Measurements from ENCODE around the gene TNS2. TPM values are rescaled to one million over a fixed set of nuclear protein-coding genes. Genes with fewer than 3 reads are reported as not detected.

TNS2 gene
- total and polyA plus RNA-seq, 2 of the 13 experiments (the other 11 are each of a cell fraction or from before 2014, with no cell fraction given): 8.9 to 20.4 TPM

DNA sequence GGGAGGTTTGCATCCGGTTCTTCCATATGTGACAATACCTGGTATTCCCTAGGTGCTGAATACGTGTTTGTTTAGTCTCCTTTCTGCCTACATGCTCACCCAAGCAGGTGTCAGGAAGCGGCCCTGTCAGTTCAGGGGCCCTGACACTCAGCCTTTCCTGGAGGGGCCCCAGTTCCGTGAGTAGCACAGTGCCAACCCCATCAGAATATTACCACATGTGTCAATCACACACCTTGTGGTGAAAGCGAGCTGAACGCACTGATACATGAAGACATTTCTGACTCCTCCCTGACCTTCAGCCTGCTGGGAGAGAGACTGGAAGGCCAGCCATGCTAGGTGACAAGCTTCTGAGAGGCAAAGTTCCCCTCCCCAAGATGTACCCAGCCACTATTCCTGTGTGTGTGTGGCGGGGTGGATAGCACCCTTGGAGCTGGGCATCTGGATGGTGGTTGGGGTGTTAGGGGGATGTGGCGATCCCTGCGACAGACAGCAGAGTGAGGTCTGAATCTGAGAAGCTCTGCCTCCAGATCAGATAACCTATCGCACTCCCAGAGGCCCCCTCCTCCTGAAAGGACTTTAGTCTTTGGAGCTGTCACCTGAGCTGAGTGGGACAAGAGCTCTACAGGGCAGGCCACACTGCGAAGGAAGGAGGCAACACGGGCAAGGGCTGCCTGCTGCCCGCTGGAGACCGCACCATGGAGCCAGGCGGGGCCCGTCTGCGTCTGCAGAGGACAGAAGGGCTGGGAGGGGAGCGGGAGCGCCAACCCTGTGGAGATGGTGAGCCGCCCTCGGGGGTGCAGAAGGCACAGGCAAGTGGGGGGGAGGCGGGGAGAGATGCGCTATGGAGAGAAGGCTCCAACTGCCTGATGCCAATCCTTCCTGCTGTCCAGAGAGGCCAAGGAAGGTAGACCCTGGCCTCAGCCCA lies 53.3 kb downstream of the TNS2 start, which contains the start of gene SOAT2 (continued):
- TF ChIP-seq RXRA (CRISPR knock-in tag; IDR thresholded peaks at IDR 0.05) (no peak; the same call in 1 of the 2 replicates), SMARCC2 (IDR thresholded peaks at IDR 0.05) (no peak), MTA3 (CRISPR knock-in tag; IDR thresholded peaks at IDR 0.05) (no peak), MBNL3 (CRISPR knock-in tag; conservative IDR thresholded peaks at IDR 0.05) (no peak), ZNF883 (CRISPR knock-in tag; IDR thresholded peaks at IDR 0.05; ENCODE audit: not compliant biosample characterization) (peak; percentile 25), ZNF652 (CRISPR knock-in tag; IDR thresholded peaks at IDR 0.05; ENCODE audit: borderline replicate concordance, low read depth) (no peak), ZNF841 (CRISPR knock-in tag; IDR thresholded peaks at IDR 0.05; ENCODE audit: borderline replicate concordance) (no peak), ZNF616 (CRISPR knock-in tag; IDR thresholded peaks at IDR 0.05; ENCODE audit: low read depth) (0 out of 2 replicates have a peak, but pooled peaks have one; percentile 20), ASH2L (IDR thresholded peaks at IDR 0.05; ENCODE audit: insufficient read length, low read depth, low read length) (no peak), ZNF296 (CRISPR knock-in tag; conservative IDR thresholded peaks at IDR 0.05) (no peak; the same call in 1 of the 2 replicates), NR2F1 (CRISPR knock-in tag; IDR thresholded peaks at IDR 0.05) (peak in 1 of 2 experiments; percentile 34; a peak in 2 of 4 replicates), NCOA2 (CRISPR knock-in tag; IDR thresholded peaks at IDR 0.05) (no peak; the same call in 1 of the 2 replicates), ZNF12 (CRISPR knock-in tag; IDR thresholded peaks at IDR 0.05) (no peak), XRCC5 (optimal IDR thresholded peaks at IDR 0.05; ENCODE audit: low read length) (peak; percentile 44), ZNF230 (CRISPR knock-in tag; IDR thresholded peaks at IDR 0.05) (peak; percentile 71; the same call in 1 of the 2 replicates), NCOA1 (CRISPR knock-in tag; IDR thresholded peaks at IDR 0.05) (0 out of 2 replicates have a peak, but pooled peaks have one; percentile 54), AHR (CRISPR knock-in tag; IDR thresholded peaks at IDR 0.05) (peak; percentile 63; the same call in 1 of the 2 replicates)
- TF ChIP-seq, protein P1, sequence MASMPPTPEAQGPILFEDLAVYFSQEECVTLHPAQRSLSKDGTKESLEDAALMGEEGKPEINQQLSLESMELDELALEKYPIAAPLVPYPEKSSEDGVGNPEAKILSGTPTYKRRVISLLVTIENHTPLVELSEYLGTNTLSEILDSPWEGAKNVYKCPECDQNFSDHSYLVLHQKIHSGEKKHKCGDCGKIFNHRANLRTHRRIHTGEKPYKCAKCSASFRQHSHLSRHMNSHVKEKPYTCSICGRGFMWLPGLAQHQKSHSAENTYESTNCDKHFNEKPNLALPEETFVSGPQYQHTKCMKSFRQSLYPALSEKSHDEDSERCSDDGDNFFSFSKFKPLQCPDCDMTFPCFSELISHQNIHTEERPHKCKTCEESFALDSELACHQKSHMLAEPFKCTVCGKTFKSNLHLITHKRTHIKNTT (CRISPR knock-in tag; IDR thresholded peaks at IDR 0.05): no peak
- TF ChIP-seq, protein P2, sequence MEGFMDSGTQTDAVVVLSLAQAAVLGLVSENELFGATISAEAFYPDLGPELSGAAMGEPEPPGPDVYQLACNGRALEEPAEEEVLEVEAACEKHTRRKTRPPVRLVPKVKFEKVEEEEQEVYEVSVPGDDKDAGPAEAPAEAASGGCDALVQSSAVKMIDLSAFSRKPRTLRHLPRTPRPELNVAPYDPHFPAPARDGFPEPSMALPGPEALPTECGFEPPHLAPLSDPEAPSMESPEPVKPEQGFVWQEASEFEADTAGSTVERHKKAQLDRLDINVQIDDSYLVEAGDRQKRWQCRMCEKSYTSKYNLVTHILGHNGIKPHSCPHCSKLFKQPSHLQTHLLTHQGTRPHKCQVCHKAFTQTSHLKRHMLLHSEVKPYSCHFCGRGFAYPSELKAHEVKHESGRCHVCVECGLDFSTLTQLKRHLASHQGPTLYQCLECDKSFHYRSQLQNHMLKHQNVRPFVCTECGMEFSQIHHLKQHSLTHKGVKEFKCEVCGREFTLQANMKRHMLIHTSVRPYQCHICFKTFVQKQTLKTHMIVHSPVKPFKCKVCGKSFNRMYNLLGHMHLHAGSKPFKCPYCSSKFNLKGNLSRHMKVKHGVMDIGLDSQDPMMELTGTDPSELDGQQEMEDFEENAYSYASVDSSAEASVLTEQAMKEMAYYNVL (CRISPR knock-in tag; IDR thresholded peaks at IDR 0.05; ENCODE audit: borderline replicate concordance): no peak
- TF ChIP-seq, protein P3, sequence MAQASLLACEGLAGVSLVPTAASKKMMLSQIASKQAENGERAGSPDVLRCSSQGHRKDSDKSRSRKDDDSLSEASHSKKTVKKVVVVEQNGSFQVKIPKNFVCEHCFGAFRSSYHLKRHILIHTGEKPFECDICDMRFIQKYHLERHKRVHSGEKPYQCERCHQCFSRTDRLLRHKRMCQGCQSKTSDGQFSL (CRISPR knock-in tag; IDR thresholded peaks at IDR 0.05): 0 out of 2 replicates have a peak, but pooled peaks have one; percentile 69
- TF ChIP-seq, protein P4, sequence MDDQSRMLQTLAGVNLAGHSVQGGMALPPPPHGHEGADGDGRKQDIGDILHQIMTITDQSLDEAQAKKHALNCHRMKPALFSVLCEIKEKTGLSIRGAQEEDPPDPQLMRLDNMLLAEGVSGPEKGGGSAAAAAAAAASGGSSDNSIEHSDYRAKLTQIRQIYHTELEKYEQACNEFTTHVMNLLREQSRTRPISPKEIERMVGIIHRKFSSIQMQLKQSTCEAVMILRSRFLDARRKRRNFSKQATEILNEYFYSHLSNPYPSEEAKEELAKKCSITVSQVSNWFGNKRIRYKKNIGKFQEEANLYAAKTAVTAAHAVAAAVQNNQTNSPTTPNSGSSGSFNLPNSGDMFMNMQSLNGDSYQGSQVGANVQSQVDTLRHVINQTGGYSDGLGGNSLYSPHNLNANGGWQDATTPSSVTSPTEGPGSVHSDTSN (CRISPR knock-in tag; IDR thresholded peaks at IDR 0.05; ENCODE audit: borderline replicate concordance): no peak
- TF ChIP-seq, protein P5, sequence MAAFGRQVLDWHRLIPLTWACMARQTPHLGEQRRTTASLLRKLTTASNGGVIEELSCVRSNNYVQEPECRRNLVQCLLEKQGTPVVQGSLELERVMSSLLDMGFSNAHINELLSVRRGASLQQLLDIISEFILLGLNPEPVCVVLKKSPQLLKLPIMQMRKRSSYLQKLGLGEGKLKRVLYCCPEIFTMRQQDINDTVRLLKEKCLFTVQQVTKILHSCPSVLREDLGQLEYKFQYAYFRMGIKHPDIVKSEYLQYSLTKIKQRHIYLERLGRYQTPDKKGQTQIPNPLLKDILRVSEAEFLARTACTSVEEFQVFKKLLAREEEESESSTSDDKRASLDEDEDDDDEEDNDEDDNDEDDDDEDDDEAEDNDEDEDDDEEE (CRISPR knock-in tag; IDR thresholded peaks at IDR 0.05): no peak

Data from HepG2 (cell line).